NK-92 (cell line): ENCODE measurements around the gene CPHXL2.
A peak's percentile ranks its signal among the peaks of the same experiment; 100 is the strongest.

Experiments
- DNase-seq: peaks from one replicate; lab custom pipeline; 2025; ENCODE audit not compliant: unreplicated experiment; lab: John Stamatoyannopoulos, UW

Gene CPHXL2

GRCh38 chr16:75676909-75677308 is at the start of gene CPHXL2:
CPHXL2 (minus strand) TSS chr16:75677009; CDS start chr16:75676999, 10 bp downstream.
- no peak for DNase-seq

DNA sequence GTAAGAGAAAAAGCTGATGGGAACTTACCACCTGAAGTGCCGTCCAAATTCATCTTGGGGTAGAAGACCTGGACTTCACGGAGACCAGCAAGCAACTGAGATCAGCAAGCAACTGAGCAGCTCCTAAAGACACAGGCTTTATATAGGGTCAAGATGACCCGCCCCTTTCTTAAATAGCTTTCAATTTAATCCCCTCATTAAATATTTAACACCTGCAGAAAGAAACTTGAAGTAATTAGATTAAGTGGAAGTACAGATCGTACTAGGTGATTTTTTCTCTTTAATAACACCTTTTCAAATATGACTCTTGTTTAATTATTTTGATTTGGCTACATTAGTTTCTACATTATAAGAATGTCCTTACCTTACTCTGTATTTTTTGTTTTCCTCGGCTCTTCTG is 49.6 kb upstream of the CPHXL2 start, which contains the start of gene CPHXL:
TSS of gene CPHXL (minus strand) at position 101 of the 400 bp plus-strand sequence. CDS start at position 53, 48 bp downstream.
- DNase-seq: no peak

DNA sequence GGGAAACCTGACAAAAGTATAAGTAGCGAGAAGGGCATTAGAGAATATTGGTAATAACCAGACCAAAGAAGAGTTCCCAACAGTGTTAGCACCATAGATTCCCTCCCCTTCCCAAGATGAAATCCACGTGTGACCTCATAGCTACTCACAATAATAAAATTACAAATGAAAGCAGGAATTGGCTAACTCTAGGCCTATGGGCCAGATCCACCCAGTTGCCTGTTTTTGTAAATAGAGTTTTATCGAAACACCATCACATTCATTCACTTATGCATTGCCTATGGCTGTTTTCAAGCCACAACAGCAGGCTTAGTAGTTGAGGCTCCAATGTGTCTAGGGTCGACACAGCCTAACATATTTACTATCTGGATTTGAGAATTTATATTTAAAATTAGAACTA is 41.6 kb upstream of the CPHXL2 start:
- no peak for DNase-seq

DNA sequence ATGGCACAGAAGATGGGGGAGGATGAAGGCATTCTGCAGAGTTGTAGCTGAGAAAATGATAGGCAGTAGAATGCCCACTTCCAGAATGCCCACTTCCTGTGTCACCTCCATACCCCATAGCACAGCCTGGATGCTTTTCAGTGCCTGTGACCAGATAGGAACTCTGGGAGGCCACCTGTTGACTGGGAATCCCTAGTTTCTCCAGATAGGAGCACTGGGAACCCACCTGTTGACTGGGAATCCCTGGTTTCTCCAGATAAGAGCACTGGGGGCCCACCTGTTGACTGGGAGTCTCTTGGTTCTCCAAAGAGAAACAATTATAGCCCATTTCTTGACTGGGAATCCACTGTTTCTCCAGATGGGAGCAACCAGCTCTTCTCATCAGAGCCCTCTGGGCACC is 37.9 kb upstream of the CPHXL2 start:
- DNase-seq: no peak

- DNase-seq: no peak
Observed at GRCh38 chr16:75710344-75710743, 33.5 kb upstream of the CPHXL2 start.

DNA sequence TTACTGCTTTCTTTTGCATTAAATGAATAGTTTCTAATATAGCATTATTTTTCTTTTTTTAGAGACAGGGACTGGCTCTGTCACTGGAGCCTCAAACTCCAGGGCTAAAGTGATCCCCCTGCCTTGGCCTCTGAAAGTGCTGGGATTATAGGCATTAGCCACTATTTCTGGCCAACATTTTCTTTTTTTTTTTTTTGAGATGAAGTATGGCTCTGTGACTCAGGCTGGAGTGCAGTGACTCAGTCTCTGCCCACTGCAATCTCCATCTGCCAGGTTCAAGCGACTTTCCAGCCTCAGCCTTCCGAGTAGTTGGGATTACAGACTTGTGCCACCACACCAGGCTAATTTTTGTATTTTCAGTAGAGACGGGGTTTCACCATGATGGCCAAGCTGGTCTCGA is 26.5 kb upstream of the CPHXL2 start:
- no peak for DNase-seq

- DNase-seq: no peak
Observed at GRCh38 chr16:75702242-75702641, 25.4 kb upstream of the CPHXL2 start.

DNA sequence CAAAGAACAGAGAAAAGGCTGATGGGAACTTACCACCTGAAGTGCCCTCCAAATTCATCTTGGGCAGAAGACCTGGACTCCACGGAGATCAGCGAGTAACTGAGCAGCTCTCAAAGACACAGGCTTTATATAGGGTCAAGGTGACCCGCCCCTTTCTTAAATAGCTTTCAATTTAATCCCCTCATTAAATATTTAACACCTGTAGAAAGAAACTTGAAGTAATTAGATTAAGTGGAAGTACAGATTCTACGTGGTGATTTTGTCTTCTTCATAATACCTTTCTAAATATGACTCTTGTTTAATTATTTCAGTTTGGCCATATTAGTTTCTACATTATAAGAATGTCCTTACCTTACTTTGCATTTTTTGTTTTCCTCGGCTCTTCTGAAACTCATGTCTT is 24.6 kb upstream of the CPHXL2 start, which contains the start of gene DUXB:
TSS of gene DUXB (minus strand) at position 101 of the 400 bp plus-strand sequence. CDS start at position 58, 43 bp downstream.
- no peak for DNase-seq

GRCh38 chr16:75697571-75697970 is 20.8 kb upstream of the CPHXL2 start:
- no peak for DNase-seq

- no peak for DNase-seq
Observed at GRCh38 chr16:75695708-75696107, 18.9 kb upstream of the CPHXL2 start.

DNA sequence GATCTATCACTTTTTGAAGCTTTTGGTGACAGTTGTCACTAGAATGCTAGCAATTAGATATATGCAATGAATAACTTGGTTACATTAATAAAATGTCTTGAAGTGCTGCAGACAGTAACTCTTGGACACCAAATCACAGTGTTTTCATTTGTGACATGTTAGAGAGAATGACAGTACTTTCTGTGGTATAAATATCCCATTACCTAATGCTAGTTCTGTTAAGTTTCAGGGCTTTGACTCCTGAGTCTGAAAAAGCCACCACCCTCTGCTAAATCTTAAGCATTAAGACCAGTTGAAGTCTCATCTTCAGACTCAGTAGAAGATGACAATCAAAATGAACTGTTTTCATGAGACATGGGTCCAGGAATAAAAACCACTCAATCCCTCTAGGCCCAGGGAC is 10.6 kb upstream of the CPHXL2 start:
- DNase-seq: no peak

- no peak for DNase-seq
Observed at GRCh38 chr16:75682308-75682707, 5.5 kb upstream of the CPHXL2 start.

GRCh38 chr16:75679366-75679765 is 2.6 kb upstream of the CPHXL2 start:
- no peak for DNase-seq

DNA sequence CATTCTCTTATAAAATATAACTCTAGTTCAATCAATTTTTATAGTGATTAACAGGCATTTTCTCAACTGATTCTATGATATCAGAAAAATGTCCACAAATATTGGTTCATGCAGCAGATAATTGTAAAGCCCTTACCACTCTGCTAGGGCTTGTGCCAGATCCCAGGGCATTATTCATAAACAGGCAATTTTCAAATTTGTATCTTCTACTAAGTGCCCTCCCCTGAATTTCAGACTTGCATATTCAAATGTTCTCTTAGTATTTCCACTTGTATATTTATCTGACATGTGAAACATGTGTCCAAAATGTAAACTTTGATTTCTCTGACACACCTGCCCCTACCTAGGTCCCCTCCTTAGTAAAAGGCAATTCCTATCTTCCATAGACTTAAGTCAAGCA is 9.3 kb downstream of the CPHXL2 start:
- DNase-seq: no peak

DNA sequence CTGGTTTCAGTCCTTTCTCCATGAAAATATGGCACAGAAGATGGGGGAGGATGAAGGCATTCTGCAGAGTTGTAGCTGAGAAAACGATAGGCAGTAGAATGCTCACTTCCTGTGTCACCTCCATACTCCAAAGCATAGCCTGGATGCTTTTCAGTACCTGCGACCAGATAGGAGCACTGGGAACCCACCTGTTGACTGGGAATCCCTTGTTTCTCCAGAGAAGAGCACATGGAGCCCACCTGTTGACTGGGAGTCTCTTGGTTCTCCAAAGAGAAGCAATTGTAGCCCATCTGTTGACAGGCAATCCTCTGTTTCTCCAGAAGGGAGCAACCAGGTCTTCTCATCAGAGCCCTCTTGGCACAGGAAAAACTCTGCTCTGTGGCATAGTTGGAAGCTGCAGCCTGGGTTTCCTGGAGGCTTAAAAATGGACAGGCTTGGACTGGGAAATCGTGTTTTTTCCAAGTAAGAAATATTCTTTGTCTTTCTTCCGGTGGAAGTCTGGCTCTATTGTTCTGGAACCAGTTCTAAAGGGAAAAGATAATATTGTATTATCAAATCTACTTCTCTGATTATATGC is 16.0 kb downstream of the CPHXL2 start:
- DNase-seq: no peak

GRCh38 chr16:75660321-75660720 is 16.5 kb downstream of the CPHXL2 start:
- DNase-seq: no peak

DNA sequence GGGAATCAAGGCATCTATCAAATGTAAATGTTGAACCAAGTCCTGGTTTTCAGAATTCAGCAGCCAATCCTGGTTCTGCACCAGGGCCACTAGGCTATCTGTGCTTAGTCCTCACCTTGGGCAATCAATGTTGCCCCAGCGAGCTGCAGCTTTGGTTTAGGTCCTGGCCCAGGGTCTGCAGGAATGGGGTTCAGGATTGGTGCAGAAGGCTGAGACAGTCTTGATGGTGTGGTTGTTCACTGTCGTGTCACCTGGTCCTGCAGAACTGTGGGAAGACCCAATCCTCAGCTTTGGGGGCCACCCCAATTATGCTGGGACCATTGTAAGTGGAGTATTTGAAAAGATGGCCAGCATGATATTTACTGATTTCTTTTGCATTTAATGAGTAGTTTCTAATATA is 18.6 kb downstream of the CPHXL2 start:
- DNase-seq: no peak

DNA sequence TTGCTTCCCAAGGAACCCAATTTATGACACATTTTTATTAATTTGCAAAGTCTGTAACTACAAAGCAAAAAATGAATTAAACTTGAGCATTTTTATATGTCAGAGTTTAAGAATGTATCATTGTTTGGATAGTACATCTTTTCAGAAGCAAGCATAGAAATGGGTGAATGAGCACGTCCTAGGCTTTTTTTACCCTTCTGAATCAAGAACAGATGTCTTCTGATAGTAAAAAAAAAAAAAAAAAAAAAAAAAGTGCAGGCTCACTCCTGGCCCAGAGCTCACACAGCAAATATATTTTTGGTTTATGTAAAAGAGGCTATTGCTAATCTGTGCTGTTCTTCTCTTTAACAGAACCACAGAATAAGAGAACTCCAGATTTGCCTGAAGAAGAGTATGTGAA is 22.9 kb downstream of the CPHXL2 start:
- DNase-seq: no peak

DNA sequence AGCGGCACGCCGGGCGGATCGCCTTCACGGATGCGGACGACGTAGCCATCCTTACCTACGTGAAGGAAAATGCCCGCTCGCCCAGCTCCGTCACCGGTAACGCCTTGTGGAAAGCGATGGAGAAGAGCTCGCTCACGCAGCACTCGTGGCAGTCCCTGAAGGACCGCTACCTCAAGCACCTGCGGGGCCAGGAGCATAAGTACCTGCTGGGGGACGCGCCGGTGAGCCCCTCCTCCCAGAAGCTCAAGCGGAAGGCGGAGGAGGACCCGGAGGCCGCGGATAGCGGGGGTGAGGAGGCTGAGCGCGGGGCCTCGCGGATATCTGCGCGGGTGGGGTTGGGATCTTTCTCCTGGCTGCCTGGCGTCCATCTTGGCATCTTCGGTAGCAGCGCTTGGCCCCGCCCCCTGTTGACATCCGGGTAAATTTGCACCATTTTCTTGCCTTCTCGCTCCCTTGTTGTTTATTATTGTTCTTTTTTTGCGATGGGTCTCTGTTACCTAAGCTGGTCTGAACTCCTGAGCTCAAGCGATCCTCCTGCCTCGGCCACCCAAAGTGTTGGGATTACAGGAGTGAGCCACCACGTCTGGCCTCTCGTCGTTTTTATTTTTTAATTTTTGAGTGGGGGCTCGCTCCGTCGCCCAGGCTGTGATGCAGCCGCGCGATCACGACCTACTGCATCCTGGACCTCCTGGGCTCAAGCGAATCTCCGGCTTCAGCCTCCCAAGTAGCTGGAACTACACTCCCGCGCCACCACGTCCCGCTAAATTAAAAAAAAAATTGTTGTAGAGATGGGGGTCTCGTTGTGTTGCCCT is 28.3 kb downstream of the CPHXL2 start:
- DNase-seq: peak; percentile 30

DNA sequence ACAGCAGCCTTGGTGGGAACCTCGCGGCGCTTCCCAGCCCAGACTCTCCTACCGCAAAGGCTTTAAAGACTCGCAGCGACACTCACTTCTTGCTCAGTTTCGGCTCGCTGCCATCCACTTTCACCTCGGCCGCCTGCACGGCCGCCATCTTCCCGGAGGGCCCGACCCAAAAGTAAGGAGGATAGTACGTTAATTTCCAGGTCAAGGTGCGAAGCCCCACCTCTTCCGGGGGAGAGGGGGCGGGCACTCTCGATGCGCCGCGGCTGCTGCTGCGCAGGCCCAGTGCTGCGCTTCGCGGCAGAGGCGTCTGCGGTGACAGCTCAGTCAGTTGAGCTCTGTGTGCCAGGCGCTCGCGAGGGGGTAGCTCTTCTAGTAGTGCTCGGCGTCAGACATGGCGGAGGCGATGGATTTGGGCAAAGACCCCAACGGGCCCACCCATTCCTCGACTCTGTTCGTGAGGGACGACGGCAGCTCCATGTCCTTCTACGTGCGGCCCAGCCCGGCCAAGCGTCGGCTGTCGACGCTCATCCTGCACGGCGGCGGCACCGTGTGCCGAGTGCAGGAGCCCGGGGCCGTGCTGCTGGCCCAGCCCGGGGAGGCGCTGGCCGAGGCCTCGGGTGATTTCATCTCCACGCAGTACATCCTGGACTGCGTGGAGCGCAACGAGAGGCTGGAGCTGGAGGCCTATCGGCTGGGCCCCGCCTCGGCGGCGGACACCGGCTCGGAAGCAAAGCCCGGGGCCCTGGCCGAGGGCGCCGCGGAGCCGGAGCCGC is 29.1 kb downstream of the CPHXL2 start, which contains the start of the genes KARS1 and TERF2IP:
TSS of gene KARS1 (minus strand) at position 174 of the 773 bp plus-strand sequence. CDS start at position 148, 26 bp downstream.
TSS of gene TERF2IP (plus strand) at position 282 of the 773 bp plus-strand sequence. CDS start at position 392, 110 bp downstream.
- peak; percentile 70 for DNase-seq

GRCh38 chr16:75647112-75647491 is 29.7 kb downstream of the CPHXL2 start:
- no peak for DNase-seq
